Heart right ventricle (tissue), 16 donors: ENCODE data around the gene ALMS1. TPM values are rescaled to one million over a fixed set of nuclear protein-coding genes. Genes with fewer than 3 reads are reported as not detected.

Source experiments
- ATAC-seq, 8 donors: fragments of 200-7000 bp; cut with Tn5 transposase; one replicate each; pipeline ENCODE4 v1.9.1; 2020; ENCODE audit warnings: mild to moderate bottlenecking in 8 of 8, moderate library complexity in 8 of 8, moderate number of reproducible peaks in 1 of 8
- DNase-seq, 2 donors: peaks; one replicate each; pipeline ENCODE4 v3.0.0-alpha.2; 2020
- H3K27ac ChIP-seq, 10 donors: fragments of 200-600 bp; sonication (generic) in 2 of 10; one replicate each; pipeline versions ENCODE4 v1.5.0 to v1.8.0; 2020 to 2022; ENCODE audit warnings: mild to moderate bottlenecking in 3 of 10
- H3K27me3 ChIP-seq, 7 donors: fragments of 200-600 bp; one replicate each; pipeline ENCODE4 v1.8.0; 2021 to 2022; ENCODE audit warnings: mild to moderate bottlenecking in 2 of 7
- H3K36me3 ChIP-seq, 9 donors: fragments of 200-600 bp; sonication (generic) in 1 of 9; one replicate each; pipeline versions ENCODE4 v1.5.0 to v1.8.0; 2020 to 2022; ENCODE audit warnings: mild to moderate bottlenecking in 2 of 9
- H3K4me1 ChIP-seq, 9 donors: fragments of 200-600 bp; sonication (generic) in 1 of 9; one replicate each; pipeline versions ENCODE4 v1.5.0 to v1.8.0; 2020 to 2022; ENCODE audit warnings: mild to moderate bottlenecking in 4 of 9
- H3K4me3 ChIP-seq, 10 donors: fragments of 200-600 bp; sonication (generic) in 2 of 10; one replicate each; pipeline versions ENCODE4 v1.5.0 to v1.8.0; 2020 to 2022; ENCODE audit warnings: mild to moderate bottlenecking in 7 of 10, moderate library complexity in 2 of 10
- H3K9me3 ChIP-seq, 11 donors: fragments of 200-600 bp in 10 of 11; sonication (generic) in 2 of 11; one replicate each; pipeline versions ENCODE4 v1.5.0 to v1.8.0; 2013 to 2022; ENCODE audit warnings: mild to moderate bottlenecking in 2 of 11, control low read depth in 1 of 11, moderate library complexity in 1 of 11
- CTCF ChIP-seq, 9 donors: fragments of 200-600 bp; sonication (generic) in 2 of 9; IDR thresholded peaks; one replicate each; pipeline versions ENCODE4 v1.5.0 to v1.8.0; 2021 to 2022; ENCODE audit warnings: antibody characterized with exemption in 9 of 9, mild to moderate bottlenecking in 5 of 9, moderate library complexity in 1 of 9
- WGBS, 2 donors: extraction: QIAGEN DNeasy Blood & Tissue Kit; methylation state at CpG; one replicate each; pipeline ENCODE4 v1.1.7; 2013; ENCODE audit warnings: inconsistent platforms in 1 of 2; 5-methylcytosine and 5-hydroxymethylcytosine counted together
- intact Hi-C, 10 donors: fragments of 100-400 bp; cut with DNase I; formaldehyde crosslinking; loops; one replicate each; pipeline versions ENCODE4 v1.11.1 to v1.14.2; 2022
- long read RNA-seq, 3 donors: library from polyadenylated mRNA; unstranded; transcript quantifications; one replicate each; pipeline ENCODE4 v2.0.0, GENCODE V29; 2020 to 2021
- polyA plus RNA-seq, 2 donors: library from polyadenylated mRNA; stranded (reverse); fragments of 200-250 nt; gene quantifications; one replicate each; pipeline ENCODE4 v1.2.3, GENCODE V29; 2013
- total RNA-seq, 10 donors: library from RNA; stranded (reverse); fragmentation: NEBNext Ultra II Directional in 3 of 10; extraction: Animal tissue kit (Norgen Biotek cat#: 25700) in 3 of 10; gene quantifications; one replicate each; pipeline versions ENCODE4 v1.2.1 to v1.2.4, GENCODE V29; 2021 to 2023
- donor health status: Arrhythmogenic right ventricular cardiomyopathy.
- donor health status: ischemic (EF 13 %, LVEDD 7.1; RV severe dilation, severe dysfunction).
- donor health status: healthy with polysubstance abuse.
- donor health status: DM: no; HTN: yes; CAD: no.
- donor health status: DM: no; HTN: no; CAD: no.
- donor health status: ischemic (EF 25% LVEDD 6.9; RV normal size, moderate dysfunction).
- donor health status: ischemic (EF 25% LVEDD 5.7; RV mildly dilated, moderate dysfunction).
- donor health status: healthy.
- donor health status: DM: yes; HTN: yes; CAD: no.
- donor health status: Ischemic cardiomyopathy.
- donor health status: ischemic (EF 35%, LVEDD 5.7; RV mildly dilated, moderate dysfunction).
- donor health status: nonischemic (EF 11% LVEDD 7.7; RV severe dilation, severe dysfunction).
- donor health status: DM: yes; HTN: yes; CAD: no.
- donor health status: PGD.
- donor health status: ischemic (EF 29% LVEDD 5.4; RV normal size, mild dysfunction).
- donor health status: nonischemic (EF 23%, LVEDD 6.1; RV moderate dilation, normal function).

The ALMS1 gene
- 10 to 100 TPM in 6 of 10 donors, 1 to 10 TPM in 4; 4.7 to 16.9 (median 10.9) TPM for total RNA-seq
- polyA plus RNA-seq, result 1 to 10 TPM; 3.8 to 5.7 TPM
- long read RNA-seq, donor 1, result 0 reads
- long read RNA-seq, donor 2, partial matches to known transcripts, result 1 of 2 reads
- long read RNA-seq, donor 2, other reads (novel, unspliced or antisense), result 1 of 2 reads
- long read RNA-seq, donor 3, result 0 reads

GRCh38 chr2:73385504-73386341 is at the start of gene ALMS1:
Gene ALMS1 (plus strand): TSS chr2:73385836. CDS start chr2:73385869, 33 bp downstream.
- Histone ChIP-seq H3K27me3 (no peaks in the 10 kb centered on the region), H3K36me3 (no peaks in the 10 kb centered on the region), H3K27ac (peak within 1 kb of the TSS; percentile 57 to 93 (median 90)), H3K4me3 (peak within 1 kb of the TSS; percentile 62 to 92 (median 78)), H3K9me3 (no peaks in the 10 kb centered on the region), H3K4me1 (peaks cover 4 to 24% (median 17%) of the 10 kb centered on the region in 9 donors)
- peak in 7 of 9 donors; percentile 25 to 59 (median 41) for TF ChIP-seq CTCF (IDR thresholded peaks at IDR 0.05)
- intact Hi-C loops, result no loop called here
- ATAC-seq (peak; percentile 97 to 99 (median 98)), DNase-seq (peak; percentile 88 to 89)
- WGBS, 2 donors, result 0% methylated on average over 79 to 80 of the region's 84 CpGs

- 31 to 43% methylated on average over 3 of the region's 3 CpGs for WGBS, 2 donors
- Histone ChIP-seq H3K36me3 (no peaks in the 10 kb centered on the region), H3K27me3 (no peaks in the 10 kb centered on the region), H3K4me3 (no peak overlapping the region), H3K27ac (no peak overlapping the region), H3K9me3 (peaks cover 0 to 30% (median 0%) of the 10 kb centered on the region in 11 donors), H3K4me1 (no peaks in the 10 kb centered on the region)
- ATAC-seq, result no peak
- intact Hi-C loops, result no loop called here
- DNase-seq, result no peak
- no peak for TF ChIP-seq CTCF (IDR thresholded peaks at IDR 0.05)
Measured at GRCh38 chr2:73337828-73338227, 47.8 kb upstream of the ALMS1 start.

GRCh38 chr2:73339201-73339600 is 46.4 kb upstream of the ALMS1 start:
- ATAC-seq (no peak), DNase-seq (no peak)
- Histone ChIP-seq H3K27ac (no peak overlapping the region), H3K36me3 (no peaks in the 10 kb centered on the region), H3K4me3 (no peak overlapping the region), H3K9me3 (peaks cover 0 to 23% (median 0%) of the 10 kb centered on the region in 11 donors), H3K4me1 (no peaks in the 10 kb centered on the region), H3K27me3 (no peaks in the 10 kb centered on the region)
- no peak for TF ChIP-seq CTCF (IDR thresholded peaks at IDR 0.05)
- intact Hi-C loops, result no loop called here
- 41 to 49% methylated on average over 3 of the region's 3 CpGs for WGBS, 2 donors

GRCh38 chr2:73341039-73341438 is 44.6 kb upstream of the ALMS1 start:
- H3K27me3 ChIP-seq, result no peaks in the 10 kb centered on the region
- intact Hi-C loops, result no loop called here
- 72 to 76% methylated on average over 3 of the region's 3 CpGs for WGBS, 2 donors
- peaks cover 0 to 5% (median 0%) of the 10 kb centered on the region in 11 donors for H3K9me3 ChIP-seq
- H3K4me3 ChIP-seq, result no peak overlapping the region
- no peaks in the 10 kb centered on the region for H3K36me3 ChIP-seq
- DNase-seq (no peak), ATAC-seq (no peak)
- H3K27ac ChIP-seq, result no peak overlapping the region
- no peaks in the 10 kb centered on the region for H3K4me1 ChIP-seq
- TF ChIP-seq CTCF (IDR thresholded peaks at IDR 0.05), result no peak
